ENCODE measurements around the gene DIP2A.
A peak's percentile ranks its signal among the peaks of the same experiment; 100 is the strongest.

The DIP2A gene

GRCh38 chr21:46469275-46469674 lies 10.6 kb downstream of the DIP2A start:
- no peak for TF ChIP-seq CTCF (IDR thresholded peaks at IDR 0.05; ENCODE audit: low read length, missing control alignments)
- H3K4me3 ChIP-seq (replicated peaks; ENCODE audit: low read depth, low read length) = no peak overlapping the region
- no peak for DNase-seq (ENCODE audit: low read depth)

GRCh38 chr21:46471514-46471913 lies 12.8 kb downstream of the DIP2A start:
- H3K4me3 ChIP-seq (replicated peaks; ENCODE audit: low read depth, low read length) = no peak overlapping the region
- DNase-seq (ENCODE audit: low read depth) = no peak
- TF ChIP-seq CTCF (IDR thresholded peaks at IDR 0.05; ENCODE audit: low read length, missing control alignments) = no peak

GRCh38 chr21:46472246-46472645 lies 13.6 kb downstream of the DIP2A start:
- no peak overlapping the region for H3K4me3 ChIP-seq (replicated peaks; ENCODE audit: low read depth, low read length)
- DNase-seq (ENCODE audit: low read depth) = no peak
- no peak for TF ChIP-seq CTCF (IDR thresholded peaks at IDR 0.05; ENCODE audit: low read length, missing control alignments)

- no peak for DNase-seq (ENCODE audit: low read depth)
- TF ChIP-seq CTCF (IDR thresholded peaks at IDR 0.05; ENCODE audit: low read length, missing control alignments) = no peak
- no peak overlapping the region for H3K4me3 ChIP-seq (replicated peaks; ENCODE audit: low read depth, low read length)
Observed at GRCh38 chr21:46474382-46474781, 15.7 kb downstream of the DIP2A start.

- DNase-seq (ENCODE audit: low read depth) = no peak
- no peak overlapping the region for H3K4me3 ChIP-seq (replicated peaks; ENCODE audit: low read depth, low read length)
- no peak for TF ChIP-seq CTCF (IDR thresholded peaks at IDR 0.05; ENCODE audit: low read length, missing control alignments)
Observed at GRCh38 chr21:46475296-46475695, 16.6 kb downstream of the DIP2A start.

- no peak for TF ChIP-seq CTCF (IDR thresholded peaks at IDR 0.05; ENCODE audit: low read length, missing control alignments)
- no peak overlapping the region for H3K4me3 ChIP-seq (replicated peaks; ENCODE audit: low read depth, low read length)
- peak; percentile 38 for DNase-seq (ENCODE audit: low read depth)
Observed at GRCh38 chr21:46477765-46478164, 19.1 kb downstream of the DIP2A start.

- no peak overlapping the region for H3K4me3 ChIP-seq (replicated peaks; ENCODE audit: low read depth, low read length)
- DNase-seq (ENCODE audit: low read depth) = no peak
- no peak for TF ChIP-seq CTCF (IDR thresholded peaks at IDR 0.05; ENCODE audit: low read length, missing control alignments)
Observed at GRCh38 chr21:46478910-46479309, 20.2 kb downstream of the DIP2A start.

Data from fibroblast of pulmonary artery (primary cell).